HCT116 (cell line): ENCODE results near the gene TANC1. TPM values are rescaled to one million over a fixed set of nuclear protein-coding genes. Genes with fewer than 3 reads are reported as not detected.
"Not testable (repeated sequence)": the region's sequence is repeated elsewhere in the genome, so short reads cannot be mapped to it uniquely, and the experiment has no call there.

ENCODE experiments used
- ATAC-seq: fragments of 200-7000 bp; cut with Tn5 transposase; 2 replicates; pipeline ENCODE4 v1.9.1; 2020; ENCODE audit warnings: mild to moderate bottlenecking, moderate library complexity
- BruUV-seq: library from RNA; stranded (reverse); fragments of 400-500 nt; replicated peaks from 2 replicates; lab custom pipeline; 2021; lab: Mats Ljungman, UMichigan
- CTCF ChIA-PET: fragments of 300-600 bp; sonication (Branson Sonifier 250); formaldehyde crosslinking; loops from one replicate; lab custom pipeline; 2021; ENCODE audit warnings: antibody characterized with exemption; lab: Charles Lee
- POLR2A ChIA-PET: fragments of 300-600, 350-600 bp; sonication (Branson Sonifier 250); formaldehyde crosslinking; loops from one replicate; lab custom pipeline; 2021; ENCODE audit warnings: antibody characterized with exemption; lab: Charles Lee
- RAD21 ChIA-PET, 2 experiments: fragments of 300-600 bp; sonication (Branson Sonifier 250); formaldehyde crosslinking; loops; one replicate each; lab custom pipeline; 2023; ENCODE audit warnings: low total read pairs in 2 of 2; ENCODE audit not compliant: uncharacterized antibody in 2 of 2, unreplicated experiment in 2 of 2, low non-redundant PET in 1 of 2; lab: Charles Lee
- DNase-seq: peaks from one replicate; pipeline ENCODE4 v3.0.0-alpha.2; 2010; ENCODE audit warnings: low read depth, low spot score
- H2AFZ ChIP-seq: fragments of 200-600 bp; shearing (Covaris generic), sonication (generic); 2 replicates; pipeline ENCODE4 v1.6.1; 2017; ENCODE audit warnings: low read depth, mixed run types, mixed read lengths, antibody characterized with exemption, low read length; ENCODE audit not compliant: poor library complexity, severe bottlenecking
- H3K27ac ChIP-seq: 2 replicates; pipeline ENCODE4 v1.5.1; 2012; ENCODE audit warnings: low read depth, low read length
- H3K27me3 ChIP-seq: fragments of 200-600 bp; sonication (generic); 2 replicates; pipeline ENCODE4 v1.6.1; 2016; ENCODE audit warnings: mixed run types, low read length, mixed read lengths; ENCODE audit not compliant: insufficient read depth
- H3K36me3 ChIP-seq, 2 experiments: fragments of 200-500 bp in 1 of 2; fragments of 200-600 bp in 1 of 2; sonication (Bioruptor generic) in 1 of 2; sonication (generic) in 1 of 2; 2 replicates each; pipeline versions ENCODE4 v1.5.1 to v1.6.1; 2014 to 2016; ENCODE audit warnings: low read length in 2 of 2, inconsistent platforms in 1 of 2, mixed read lengths in 1 of 2, mixed run types in 1 of 2; ENCODE audit not compliant: insufficient read depth in 2 of 2, control insufficient read depth in 1 of 2
- H3K4me1 ChIP-seq, 2 experiments: fragments of 200-600 bp in 1 of 2; sonication (generic) in 1 of 2; 2 replicates each; pipeline versions ENCODE4 v1.5.1 to v1.6.1; 2012 to 2017; ENCODE audit warnings: low read length in 2 of 2, inconsistent platforms in 1 of 2, mild to moderate bottlenecking in 1 of 2, mixed read lengths in 1 of 2, mixed run types in 1 of 2, moderate library complexity in 1 of 2; ENCODE audit not compliant: insufficient read depth in 2 of 2, control insufficient read depth in 1 of 2
- H3K4me2 ChIP-seq: fragments of 200-600 bp; sonication (generic); 2 replicates; pipeline ENCODE4 v1.6.1; 2017; ENCODE audit warnings: mixed run types, low read length, mixed read lengths
- H3K4me3 ChIP-seq, 2 experiments: fragments of 200-600 bp in 1 of 2; sonication (generic) in 1 of 2; replicated peaks in 1 of 2; 2 replicates each; pipeline ENCODE4 v1.5.1; 2011 to 2016; ENCODE audit warnings: low read length in 2 of 2, control low read depth in 1 of 2, low read depth in 1 of 2, mild to moderate bottlenecking in 1 of 2, mixed read lengths in 1 of 2, mixed run types in 1 of 2
- H3K79me2 ChIP-seq: fragments of 200-600 bp; sonication (generic); 2 replicates; pipeline ENCODE4 v1.6.1; 2017; ENCODE audit warnings: mild to moderate bottlenecking, mixed run types, low read length, moderate library complexity, mixed read lengths; ENCODE audit not compliant: insufficient read depth
- H3K9ac ChIP-seq: fragments of 200-600 bp; sonication (generic); 2 replicates; pipeline ENCODE4 v1.6.1; 2016; ENCODE audit warnings: low read length, mixed read lengths
- H3K9me2 ChIP-seq: fragments of 200-600 bp; sonication (generic), shearing (Covaris generic); 2 replicates; pipeline ENCODE4 v1.6.1; 2017; ENCODE audit warnings: mixed run types, mild to moderate bottlenecking, moderate library complexity; ENCODE audit not compliant: insufficient read depth
- H3K9me3 ChIP-seq, 2 experiments: fragments of 200-500 bp in 1 of 2; fragments of 200-600 bp in 1 of 2; sonication (Bioruptor generic) in 1 of 2; sonication (generic) in 1 of 2; 2 replicates each; pipeline ENCODE4 v1.6.1; 2014 to 2017; ENCODE audit warnings: low read length in 2 of 2, mixed read lengths in 2 of 2, inconsistent platforms in 1 of 2, low read depth in 1 of 2, mild to moderate bottlenecking in 1 of 2, mixed run types in 1 of 2, moderate library complexity in 1 of 2; ENCODE audit not compliant: control insufficient read depth in 1 of 2, insufficient read depth in 1 of 2
- H4K20me1 ChIP-seq: fragments of 200-600 bp; sonication (generic), shearing (Covaris generic); 2 replicates; pipeline ENCODE4 v1.6.1; 2017; ENCODE audit warnings: mixed run types, mild to moderate bottlenecking, moderate library complexity; ENCODE audit not compliant: insufficient read depth
- intact Hi-C: fragments of 100-400 bp; cut with micrococcal nuclease; formaldehyde crosslinking; loops from 2 replicates; pipeline ENCODE4 v1.10.0; 2022
- total RNA-seq: library from RNA; stranded (reverse); gene quantifications from one replicate; pipeline ENCODE4 v1.2.1, GENCODE V29; 2021; ENCODE audit not compliant: unreplicated experiment

Gene TANC1
- total RNA-seq, 1 experiment from 2014 or later: 15.1 TPM

- H3K27me3 ChIP-seq, BruUV-seq, H2AFZ ChIP-seq, H3K9ac ChIP-seq, H3K9me2 ChIP-seq, H3K27ac ChIP-seq, DNase-seq, H3K4me2 ChIP-seq, H3K4me3 ChIP-seq, H3K36me3 ChIP-seq, H3K79me2 ChIP-seq, H3K9me3 ChIP-seq, H4K20me1 ChIP-seq: not testable (repeated sequence)
- RAD21 ChIA-PET: interaction anchor here (0.6 to 2.3 kb wide), 4 partner anchors 62 to 135 kb away, joined by 3 to 12 read pairs (median 8); no protein-coding TSS in a partner anchor
- peaks cover 9 to 11% of the 10 kb centered on the region in 2 experiments; a peak in 3 of 4 replicates for H3K4me1 ChIP-seq
- intact Hi-C loops: loop anchor here (1.0 to 5.0 kb wide), 3 partner anchors 82 to 931 kb away; no protein-coding TSS in a partner anchor
- CTCF ChIA-PET: interaction anchor here (0.5 to 1.8 kb wide), 8 partner anchors 79 to 641 kb away, joined by 3 to 24 read pairs (median 3); no protein-coding TSS in a partner anchor
- ATAC-seq: 0 out of 2 replicates have a peak, but pooled peaks have one; percentile 13
- POLR2A ChIA-PET: interaction anchor here (0.8 kb wide), 1 partner anchor 82 kb away, joined by 3 read pairs; no protein-coding TSS in a partner anchor
Observed at GRCh38 chr2:159036461-159036860, 68.0 kb downstream of the TANC1 start.

GRCh38 chr2:159041328-159041727 is 72.9 kb downstream of the TANC1 start:
- H3K4me2 ChIP-seq, H3K79me2 ChIP-seq, H3K27ac ChIP-seq: not testable (repeated sequence)

More at GRCh38 chr2:159041328-159041727, 72.9 kb downstream of the TANC1 start:
- POLR2A ChIA-PET: interaction anchor here (0.6 kb wide), 1 partner anchor 22 kb away, joined by 5 read pairs; no protein-coding TSS in a partner anchor
- DNase-seq, H3K27me3 ChIP-seq, H3K4me1 ChIP-seq, H3K9me2 ChIP-seq, intact Hi-C loops, RAD21 ChIA-PET, CTCF ChIA-PET, H3K4me3 ChIP-seq, ATAC-seq, H3K9me3 ChIP-seq, H3K36me3 ChIP-seq, H4K20me1 ChIP-seq, H3K9ac ChIP-seq, BruUV-seq, H2AFZ ChIP-seq: not testable (repeated sequence)
